DND-41 (cell line): Measurements from ENCODE around the gene STMND1.

Source experiments
- CTCF ChIP-seq: IDR thresholded peaks from 2 replicates; pipeline ENCODE4 v1.5.1; 2012; ENCODE audit warnings: borderline replicate concordance, low read length, moderate library complexity, mild to moderate bottlenecking; ENCODE audit not compliant: poor library complexity, severe bottlenecking; ENCODE audit errors: extremely low read depth
- EZH2 ChIP-seq: IDR thresholded peaks from 3 replicates; pipeline ENCODE4 v1.6.1; 2012; ENCODE audit warnings: borderline replicate concordance, low read depth, mild to moderate bottlenecking, moderate library complexity, low read length, inconsistent platforms; ENCODE audit not compliant: severe bottlenecking

GRCh38 chr6:17081273-17081672 lies 20.6 kb upstream of the STMND1 start:
- no peak for TF ChIP-seq CTCF
- no peak for TF ChIP-seq EZH2
